Tibial artery (tissue), 4 donors: ENCODE measurements around the gene SLC16A11.
A peak's percentile ranks its signal among the peaks of the same experiment; 100 is the strongest.
"Not testable (repeated sequence)": the region's sequence is repeated elsewhere in the genome, so short reads cannot be mapped to it uniquely, and the experiment has no call there.

Experiments used
- DNase-seq, 2 donors: peaks; one replicate each; pipeline ENCODE4 v3.0.0-alpha.2; 2019
- H3K27ac ChIP-seq, 2 donors: fragments of 200-600 bp; sonication (generic) in 1 of 2; 1 replicate in 1 of 2; 2 replicates in 1 of 2; pipeline ENCODE4 v1.5.1; 2018 to 2019; ENCODE audit warnings: mild to moderate bottlenecking in 1 of 2
- H3K27me3 ChIP-seq, 2 donors: fragments of 200-600 bp; sonication (generic) in 1 of 2; one replicate each; pipeline versions ENCODE4 v1.5.1 to v1.6.0; 2016 to 2019
- H3K36me3 ChIP-seq, 3 donors: fragments of 200-600 bp; sonication (generic) in 2 of 3; one replicate each; pipeline ENCODE4 v1.5.1; 2016 to 2019; ENCODE audit warnings: mild to moderate bottlenecking in 2 of 3
- H3K4me1 ChIP-seq, 4 donors: fragments of 200-600 bp; sonication (generic) in 2 of 4; 1 replicate in 3 of 4; 2 replicates in 1 of 4; pipeline ENCODE4 v1.5.1; 2016 to 2019
- H3K4me3 ChIP-seq, 2 donors: fragments of 200-600 bp; sonication (generic) in 1 of 2; 1 replicate in 1 of 2; 2 replicates in 1 of 2; pipeline ENCODE4 v1.5.1; 2018 to 2019; ENCODE audit warnings: mild to moderate bottlenecking in 2 of 2
- H3K9me3 ChIP-seq, 3 donors: fragments of 200-600 bp; sonication (generic) in 1 of 3; one replicate each; pipeline ENCODE4 v1.5.1; 2016 to 2019
- intact Hi-C: fragments of 100-400 bp; cut with DNase I; formaldehyde crosslinking; loops from one replicate; pipeline ENCODE4 v1.15.0; 2023; ENCODE audit warnings: low total_unique reads
- TF ChIP-seq, protein P1 (sequence below), 2 experiments: fragments of 200-600 bp in 1 of 2; fragments of 450-650 bp in 1 of 2; IDR thresholded peaks; one replicate each; pipeline ENCODE4 v1.5.1; 2017 to 2019; ENCODE audit warnings: antibody characterized with exemption in 2 of 2, mild to moderate bottlenecking in 1 of 2, moderate library complexity in 1 of 2

Gene SLC16A11

DNA sequence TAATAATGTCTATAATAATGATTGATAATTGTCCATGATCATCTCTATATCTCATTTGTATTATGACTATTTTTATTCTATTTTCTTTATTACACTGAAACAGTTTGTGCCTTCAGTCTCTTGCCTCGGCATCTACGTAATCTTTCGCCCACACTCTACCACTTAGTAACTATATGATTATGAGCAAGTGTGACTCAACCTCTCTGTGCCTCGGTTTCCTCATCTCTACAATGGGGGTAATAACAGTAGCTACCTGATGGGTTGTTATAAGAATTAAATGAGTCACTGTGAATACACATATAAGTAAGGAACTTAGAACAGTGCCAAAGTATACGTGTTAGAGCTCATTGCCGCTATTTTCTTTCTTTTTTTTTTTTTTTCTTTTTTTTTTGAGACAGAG, 3.7 kb upstream of the SLC16A11 start:
- intact Hi-C loops, result loop anchor here (5.0 kb wide), 1 partner anchor 90 kb away; no protein-coding TSS in a partner anchor
- DNase-seq, result no peak
- peaks cover 8 to 73% of the 10 kb centered on the region in 2 donors for H3K27me3 ChIP-seq
- no peaks in the 10 kb centered on the region for H3K36me3 ChIP-seq
- no peak overlapping the region for H3K4me3 ChIP-seq
- TF ChIP-seq, protein P1, sequence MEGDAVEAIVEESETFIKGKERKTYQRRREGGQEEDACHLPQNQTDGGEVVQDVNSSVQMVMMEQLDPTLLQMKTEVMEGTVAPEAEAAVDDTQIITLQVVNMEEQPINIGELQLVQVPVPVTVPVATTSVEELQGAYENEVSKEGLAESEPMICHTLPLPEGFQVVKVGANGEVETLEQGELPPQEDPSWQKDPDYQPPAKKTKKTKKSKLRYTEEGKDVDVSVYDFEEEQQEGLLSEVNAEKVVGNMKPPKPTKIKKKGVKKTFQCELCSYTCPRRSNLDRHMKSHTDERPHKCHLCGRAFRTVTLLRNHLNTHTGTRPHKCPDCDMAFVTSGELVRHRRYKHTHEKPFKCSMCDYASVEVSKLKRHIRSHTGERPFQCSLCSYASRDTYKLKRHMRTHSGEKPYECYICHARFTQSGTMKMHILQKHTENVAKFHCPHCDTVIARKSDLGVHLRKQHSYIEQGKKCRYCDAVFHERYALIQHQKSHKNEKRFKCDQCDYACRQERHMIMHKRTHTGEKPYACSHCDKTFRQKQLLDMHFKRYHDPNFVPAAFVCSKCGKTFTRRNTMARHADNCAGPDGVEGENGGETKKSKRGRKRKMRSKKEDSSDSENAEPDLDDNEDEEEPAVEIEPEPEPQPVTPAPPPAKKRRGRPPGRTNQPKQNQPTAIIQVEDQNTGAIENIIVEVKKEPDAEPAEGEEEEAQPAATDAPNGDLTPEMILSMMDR (IDR thresholded peaks at IDR 0.05), result no peak
- H3K4me1 ChIP-seq, result peaks cover 0 to 29% (median 21%) of the 10 kb centered on the region in 4 donors
- H3K9me3 ChIP-seq, result no peaks in the 10 kb centered on the region
- no peak overlapping the region for H3K27ac ChIP-seq

DNA sequence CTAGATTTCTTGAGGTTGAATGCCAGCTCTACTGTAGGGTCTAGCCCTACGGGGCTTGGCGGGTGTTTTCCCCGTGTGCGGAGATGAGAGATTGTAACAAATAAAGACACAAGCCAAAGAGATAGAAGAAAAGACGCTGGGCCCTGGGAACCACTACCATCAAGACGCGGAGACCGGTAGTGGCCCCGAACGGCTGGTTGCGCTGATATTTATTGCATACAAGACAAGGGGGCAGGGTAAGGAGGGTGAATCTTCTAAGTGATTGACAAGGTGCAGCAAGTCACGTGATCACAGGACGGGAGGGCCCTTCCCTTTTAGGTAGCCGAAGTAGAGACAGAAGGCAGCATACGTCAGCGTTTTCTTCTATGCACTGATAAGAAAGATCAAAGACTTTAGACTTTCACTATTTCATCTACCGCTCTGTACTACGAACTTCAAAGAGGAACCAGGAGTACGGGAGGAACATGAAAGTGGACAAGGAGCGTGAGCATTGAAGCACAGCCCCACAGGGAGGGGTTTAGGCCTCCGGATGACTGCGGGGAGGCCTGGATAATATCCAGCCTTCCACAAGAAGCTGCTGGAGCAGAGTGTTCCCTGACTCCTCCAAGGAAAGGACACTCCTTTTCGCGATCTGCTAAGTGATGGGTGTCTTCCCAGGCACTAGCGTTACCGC, 3.0 kb upstream of the SLC16A11 start:
- H3K27ac ChIP-seq, H3K4me3 ChIP-seq, H3K9me3 ChIP-seq, DNase-seq, H3K36me3 ChIP-seq: not testable (repeated sequence)
- intact Hi-C loops, result loop anchor here (5.0 kb wide), 1 partner anchor 90 kb away; no protein-coding TSS in a partner anchor
- H3K27me3 ChIP-seq, result peaks cover 8 to 80% of the 10 kb centered on the region in 2 donors
- H3K4me1 ChIP-seq, result peaks cover 0 to 35% (median 26%) of the 10 kb centered on the region in 4 donors

DNA sequence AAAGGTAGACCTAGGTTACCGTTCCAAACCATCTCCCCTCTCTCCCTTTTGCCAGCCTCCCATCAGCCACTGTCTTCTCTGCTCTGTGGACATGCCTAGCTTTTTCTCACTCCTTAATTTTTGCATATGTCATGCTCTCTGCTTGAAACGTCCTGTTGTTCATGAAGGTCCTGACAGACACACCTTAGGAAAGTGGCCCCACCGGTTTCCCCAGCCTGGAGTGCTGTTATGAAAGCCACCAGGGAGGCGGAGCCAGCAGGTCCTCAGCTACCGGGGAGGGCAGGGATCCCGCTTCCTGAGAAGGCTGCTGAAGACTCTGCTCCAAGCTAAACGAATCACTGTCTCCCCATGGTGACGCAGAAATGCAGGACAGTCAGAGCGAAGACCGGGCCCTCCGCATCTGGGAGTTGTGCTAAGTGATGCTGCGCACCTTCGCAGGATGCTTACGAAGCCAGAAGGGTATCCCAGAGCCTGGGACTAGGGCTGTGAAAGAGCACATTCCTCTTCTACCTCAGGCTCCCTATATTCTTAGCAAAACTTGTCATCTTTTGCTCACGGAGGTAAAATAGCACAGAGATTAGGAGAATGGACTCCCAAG, 2.3 kb upstream of the SLC16A11 start:
- TF ChIP-seq, protein P1 (IDR thresholded peaks at IDR 0.05), result no peak
- no peak for DNase-seq
- Histone ChIP-seq H3K9me3 (no peaks in the 10 kb centered on the region), H3K4me3 (no peak overlapping the region), H3K27me3 (peaks cover 8 to 80% of the 10 kb centered on the region in 2 donors), H3K36me3 (no peaks in the 10 kb centered on the region), H3K4me1 (peaks cover 0 to 35% (median 26%) of the 10 kb centered on the region in 4 donors), H3K27ac (no peak overlapping the region)
- intact Hi-C loops, result loop anchor here (5.0 kb wide), 1 partner anchor 91 kb away; no protein-coding TSS in a partner anchor

DNA sequence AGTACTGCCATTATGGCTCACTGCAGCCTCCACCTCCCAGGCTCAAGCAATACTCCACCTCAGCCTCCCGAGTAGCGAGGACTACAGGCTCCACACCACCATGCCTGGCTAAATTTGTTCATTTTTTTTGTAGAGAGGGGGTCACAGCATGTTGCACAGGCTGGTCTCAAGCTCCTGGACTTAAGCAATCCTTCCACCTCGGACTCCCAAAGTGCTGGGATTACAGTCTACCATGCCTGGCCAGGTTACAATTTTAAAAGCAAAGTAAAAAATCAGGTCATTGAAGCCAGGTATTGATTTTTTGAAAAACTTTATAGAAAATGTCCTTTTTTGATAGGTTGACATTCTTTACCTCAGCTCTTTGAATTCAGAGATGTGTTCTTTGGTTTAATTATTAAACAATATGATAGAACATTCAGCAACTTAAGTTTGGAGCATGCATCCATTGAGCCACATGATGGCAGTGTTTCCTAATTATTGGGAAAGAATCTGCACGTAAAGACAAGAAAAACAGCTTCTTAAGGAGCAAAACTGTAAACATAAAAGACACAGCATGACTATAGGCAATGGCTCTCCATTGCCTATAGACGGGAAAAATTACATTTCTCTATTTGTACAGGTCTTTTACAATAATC, 1.7 kb upstream of the SLC16A11 start:
- H3K9me3 ChIP-seq, result no peaks in the 10 kb centered on the region
- peaks cover 0 to 35% (median 26%) of the 10 kb centered on the region in 4 donors for H3K4me1 ChIP-seq
- H3K36me3 ChIP-seq, result no peaks in the 10 kb centered on the region
- DNase-seq, result no peak
- intact Hi-C loops, result loop anchor here (5.0 kb wide), 1 partner anchor 92 kb away; no protein-coding TSS in a partner anchor
- H3K27ac ChIP-seq, result no peak overlapping the region
- H3K4me3 ChIP-seq, result no peak overlapping the region
- H3K27me3 ChIP-seq, result peaks cover 8 to 74% of the 10 kb centered on the region in 2 donors
- TF ChIP-seq, protein P1 (IDR thresholded peaks at IDR 0.05), result peak; percentile 70 to 75

DNA sequence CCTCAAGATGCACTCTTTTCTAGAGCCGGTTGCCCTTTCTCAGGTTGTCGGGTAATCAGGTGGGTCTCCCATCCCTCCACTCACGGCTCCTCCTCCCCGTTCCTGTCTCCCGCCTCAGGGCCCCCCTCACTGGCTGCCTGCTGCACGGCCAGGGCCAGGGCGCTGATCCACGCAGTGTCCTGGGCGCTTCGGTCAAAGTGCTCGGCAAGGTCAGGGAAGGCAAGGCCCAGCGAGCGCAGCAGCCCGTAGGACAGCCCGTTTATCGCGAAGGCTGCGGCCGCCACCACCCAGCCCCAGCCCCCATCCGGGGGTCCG, 753 bp downstream of the SLC16A11 start:
- Histone ChIP-seq H3K4me1 (peaks cover 0 to 35% (median 26%) of the 10 kb centered on the region in 4 donors), H3K27ac (no peak overlapping the region), H3K4me3 (peak overlapping the region; percentile 31 to 47), H3K9me3 (no peaks in the 10 kb centered on the region), H3K36me3 (no peaks in the 10 kb centered on the region), H3K27me3 (peaks cover 8 to 71% of the 10 kb centered on the region in 2 donors)
- intact Hi-C loops, result no loop called here
- TF ChIP-seq, protein P1 (IDR thresholded peaks at IDR 0.05), result no peak
- DNase-seq, result no peak
